H1 (cell line): ENCODE results near the gene DUSP10. TPM values are rescaled to one million over a fixed set of nuclear protein-coding genes. Genes with fewer than 3 reads are reported as not detected.

Source experiments
- FOSL1 ChIP-seq: IDR thresholded peaks from 2 replicates; pipeline ENCODE4 v1.6.1; 2011; ENCODE audit warnings: mild to moderate bottlenecking, low read depth, low read length, moderate library complexity; ENCODE audit not compliant: insufficient read depth
- PHF8 ChIP-seq: fragments of 200-600 bp; sonication (generic); conservative IDR thresholded peaks from 2 replicates; pipeline ENCODE4 v1.7.1; 2012; ENCODE audit warnings: low read depth, mild to moderate bottlenecking, inconsistent platforms, low read length, moderate library complexity
- RAD21 ChIP-seq, 2 experiments: IDR thresholded peaks in 1 of 2; conservative IDR thresholded peaks in 1 of 2; 2 replicates each; pipeline ENCODE4 v1.6.1; 2011; ENCODE audit warnings: low read depth in 2 of 2, low read length in 2 of 2, improper control_type of control experiment in 1 of 2, inconsistent platforms in 1 of 2, mild to moderate bottlenecking in 1 of 2, moderate library complexity in 1 of 2
- SP2 ChIP-seq: IDR thresholded peaks from 2 replicates; pipeline ENCODE4 v1.6.1; 2012; ENCODE audit warnings: mild to moderate bottlenecking, low read length, inconsistent platforms
- SUZ12 ChIP-seq: fragments of 200-600 bp; sonication (generic); IDR thresholded peaks from 2 replicates; pipeline ENCODE4 v1.6.1; 2012; ENCODE audit warnings: mild to moderate bottlenecking, inconsistent platforms, low read length, moderate library complexity, mixed read lengths
- polyA plus RNA-seq, 7 experiments: library from polyadenylated mRNA; depleted of rRNA in 3 of 7; stranded (reverse) in 5 of 7; unstranded in 2 of 7; fragments of >200 nt in 5 of 7; fragments of 200-250 nt in 2 of 7; gene quantifications; 1 replicate in 5 of 7; 2 replicates in 1 of 7; 4 replicates in 1 of 7; pipeline versions ENCODE4 v1.2.1 to v1.2.3, GENCODE V29; 2011 to 2013; ENCODE audit warnings: missing spikeins in 2 of 7, mixed read lengths in 2 of 7
- total RNA-seq: library from RNA; stranded (reverse); fragmentation: NEBNext Ultra II Directional; extraction: Animal tissue kit (Norgen Biotek cat#: 25700); gene quantifications from 2 replicates; pipeline ENCODE4 v1.2.1, GENCODE V29; 2021
- TF ChIP-seq, protein P1 (sequence below): IDR thresholded peaks from 2 replicates; pipeline ENCODE4 v1.6.1; 2012; ENCODE audit warnings: low read length, inconsistent platforms

Gene DUSP10
- total and polyA plus RNA-seq, 2 of the 8 experiments (the other 6 are each of a cell fraction or from before 2014, with no cell fraction given): 1.2 TPM

- TF ChIP-seq RAD21 (IDR thresholded peaks at IDR 0.05 in 1 of 2, conservative IDR thresholded peaks at IDR 0.05 in 1 of 2; ENCODE audit: low read depth in 2 of 2, low read length in 2 of 2) (0 out of 4 replicates have a peak, but pooled peaks of 1 of the 2 experiments have one; percentile 8), PHF8 (peak; percentile 40), SUZ12 (no peak), SP2 (peak; percentile 74), FOSL1 (no peak)
- TF ChIP-seq, protein P1, sequence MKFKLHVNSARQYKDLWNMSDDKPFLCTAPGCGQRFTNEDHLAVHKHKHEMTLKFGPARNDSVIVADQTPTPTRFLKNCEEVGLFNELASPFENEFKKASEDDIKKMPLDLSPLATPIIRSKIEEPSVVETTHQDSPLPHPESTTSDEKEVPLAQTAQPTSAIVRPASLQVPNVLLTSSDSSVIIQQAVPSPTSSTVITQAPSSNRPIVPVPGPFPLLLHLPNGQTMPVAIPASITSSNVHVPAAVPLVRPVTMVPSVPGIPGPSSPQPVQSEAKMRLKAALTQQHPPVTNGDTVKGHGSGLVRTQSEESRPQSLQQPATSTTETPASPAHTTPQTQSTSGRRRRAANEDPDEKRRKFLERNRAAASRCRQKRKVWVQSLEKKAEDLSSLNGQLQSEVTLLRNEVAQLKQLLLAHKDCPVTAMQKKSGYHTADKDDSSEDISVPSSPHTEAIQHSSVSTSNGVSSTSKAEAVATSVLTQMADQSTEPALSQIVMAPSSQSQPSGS: peak; percentile 99
- TF ChIP-seq, all 59 proteins: peak for 21
Observed at GRCh38 chr1:221741703-221742554, at the start of gene DUSP10 (continued).
